ENCODE measurements around the gene SPEM1.

- TF ChIP-seq POLR2A (IDR thresholded peaks at IDR 0.05) (no peak), CTCF (IDR thresholded peaks at IDR 0.05) (no peak), EP300 (IDR thresholded peaks at IDR 0.05) (no peak)
Measured at GRCh38 chr17:7408863-7409262, 11.3 kb upstream of the SPEM1 start.
